Glomerular visceral epithelial cell (primary cell): ENCODE measurements around the gene AURKB.
"Not testable (repeated sequence)": the region's sequence is repeated elsewhere in the genome, so short reads cannot be mapped to it uniquely, and the experiment has no call there.

Experiments used
- DNase-seq: peaks from one replicate; pipeline ENCODE4 v3.0.0-alpha.2; 2016; ENCODE audit errors: extremely low spot score

The AURKB gene

GRCh38 chr17:8225813-8226535 is 15.6 kb upstream of the AURKB start:
- DNase-seq = peak; percentile 67

- no peak for DNase-seq
Measured at GRCh38 chr17:8224891-8225812, 14.8 kb upstream of the AURKB start.

GRCh38 chr17:8223356-8224126 is 13.2 kb upstream of the AURKB start:
- DNase-seq = peak; percentile 52

- peak; percentile 94 for DNase-seq
Measured at GRCh38 chr17:8222630-8223355, 12.4 kb upstream of the AURKB start.

GRCh38 chr17:8222380-8222629 is 11.9 kb upstream of the AURKB start:
- DNase-seq = no peak

GRCh38 chr17:8221663-8222379 is 11.4 kb upstream of the AURKB start:
- DNase-seq = peak; percentile 93

GRCh38 chr17:8220783-8221662 is 10.6 kb upstream of the AURKB start:
- peak; percentile 93 for DNase-seq

GRCh38 chr17:8214000-8214399 is 3.6 kb upstream of the AURKB start:
- DNase-seq = not testable (repeated sequence)

- no peak for DNase-seq
Measured at GRCh38 chr17:8212312-8213180, 2.2 kb upstream of the AURKB start.

- DNase-seq = no peak
Measured at GRCh38 chr17:8210761-8211458, 535 bp upstream of the AURKB start.

- DNase-seq = no peak
Measured at GRCh38 chr17:8206536-8206935, 3.8 kb downstream of the AURKB start.

- no peak for DNase-seq
Measured at GRCh38 chr17:8204761-8205555, 5.4 kb downstream of the AURKB start.

- DNase-seq = peak; percentile 84
Measured at GRCh38 chr17:8192070-8192815, 18.1 kb downstream of the AURKB start.

GRCh38 chr17:8190506-8190905 is 19.9 kb downstream of the AURKB start:
- no peak for DNase-seq

- peak; percentile 99 for DNase-seq
Measured at GRCh38 chr17:8189711-8190477, 20.5 kb downstream of the AURKB start, which contains the start of gene BORCS6. Gene BORCS6 (minus strand): TSS chr17:8190180. CDS start chr17:8190140, 40 bp downstream.
